ENCODE measurements around the gene AK4.

DNA sequence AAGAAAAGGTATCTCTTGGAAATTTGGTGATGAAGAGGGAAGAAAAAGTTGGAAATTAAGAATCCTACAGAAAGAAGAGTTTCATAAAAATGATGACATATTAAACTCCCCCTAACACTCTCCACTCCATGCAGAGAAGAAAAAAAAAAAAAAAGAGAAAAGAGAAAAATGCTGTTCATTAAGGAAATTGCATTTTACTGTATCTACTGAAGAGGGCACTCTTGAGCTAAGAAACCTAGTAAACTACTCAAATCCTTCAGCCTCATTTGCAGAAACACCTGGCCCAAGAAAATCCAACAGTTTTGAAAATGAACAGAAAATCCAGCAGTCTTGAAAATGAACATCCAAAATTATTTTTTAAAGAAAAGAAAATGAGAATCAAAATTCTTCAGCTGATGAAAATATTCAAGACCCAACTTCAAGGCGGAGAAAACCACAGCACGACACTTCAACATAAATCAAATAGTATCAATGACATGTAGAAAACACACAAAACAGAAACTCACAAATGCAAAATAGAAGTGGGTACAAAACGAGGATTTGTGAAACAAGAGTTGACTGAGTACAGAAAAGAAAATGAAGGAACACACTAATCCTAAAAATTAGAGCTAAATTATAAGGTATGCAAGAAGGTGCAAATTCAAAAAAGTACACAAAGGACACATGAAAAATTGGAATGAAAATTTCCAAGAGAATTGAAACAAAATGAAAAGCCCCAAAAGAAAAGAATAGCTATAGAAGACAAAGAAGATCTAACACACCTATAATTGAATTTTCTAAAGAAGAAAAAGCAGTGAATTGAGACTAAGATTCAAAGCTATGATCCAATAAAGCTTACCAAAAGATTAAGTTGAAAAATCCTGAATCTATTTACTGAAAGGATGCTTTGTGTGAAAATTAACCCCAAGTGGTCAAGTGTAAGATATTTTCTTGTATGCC, 88.1 kb downstream of the AK4 start:
- TF ChIP-seq, protein P1, sequence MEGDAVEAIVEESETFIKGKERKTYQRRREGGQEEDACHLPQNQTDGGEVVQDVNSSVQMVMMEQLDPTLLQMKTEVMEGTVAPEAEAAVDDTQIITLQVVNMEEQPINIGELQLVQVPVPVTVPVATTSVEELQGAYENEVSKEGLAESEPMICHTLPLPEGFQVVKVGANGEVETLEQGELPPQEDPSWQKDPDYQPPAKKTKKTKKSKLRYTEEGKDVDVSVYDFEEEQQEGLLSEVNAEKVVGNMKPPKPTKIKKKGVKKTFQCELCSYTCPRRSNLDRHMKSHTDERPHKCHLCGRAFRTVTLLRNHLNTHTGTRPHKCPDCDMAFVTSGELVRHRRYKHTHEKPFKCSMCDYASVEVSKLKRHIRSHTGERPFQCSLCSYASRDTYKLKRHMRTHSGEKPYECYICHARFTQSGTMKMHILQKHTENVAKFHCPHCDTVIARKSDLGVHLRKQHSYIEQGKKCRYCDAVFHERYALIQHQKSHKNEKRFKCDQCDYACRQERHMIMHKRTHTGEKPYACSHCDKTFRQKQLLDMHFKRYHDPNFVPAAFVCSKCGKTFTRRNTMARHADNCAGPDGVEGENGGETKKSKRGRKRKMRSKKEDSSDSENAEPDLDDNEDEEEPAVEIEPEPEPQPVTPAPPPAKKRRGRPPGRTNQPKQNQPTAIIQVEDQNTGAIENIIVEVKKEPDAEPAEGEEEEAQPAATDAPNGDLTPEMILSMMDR (IDR thresholded peaks at IDR 0.05 in 8 of 11, conservative IDR thresholded peaks at IDR 0.05 in 3 of 11), result peak in 9 of 11 experiments; percentile 15 to 57 (median 45)
- no peak for TF ChIP-seq POLR2AphosphoS5 (IDR thresholded peaks at IDR 0.05)
- TF ChIP-seq POLR2A (IDR thresholded peaks at IDR 0.05), result no peak

All from spleen (tissue), 7 donors.